Smooth muscle cell (in vitro differentiated cells): ENCODE measurements around the gene APOO. TPM values are rescaled to one million over a fixed set of nuclear protein-coding genes. Genes with fewer than 3 reads are reported as not detected.

Experiments used
- DNase-seq: peaks from one replicate; lab custom pipeline; 2025; ENCODE audit not compliant: unreplicated experiment; lab: John Stamatoyannopoulos, UW
- H2AFZ ChIP-seq: fragments of 200-600 bp; sonication (generic); 2 replicates; pipeline ENCODE4 v1.6.0; 2016; ENCODE audit warnings: antibody characterized with exemption, low read depth, mild to moderate bottlenecking
- H3F3A ChIP-seq: fragments of 200-600 bp; sonication (generic); 2 replicates; pipeline ENCODE4 v1.6.0; 2017; ENCODE audit warnings: antibody characterized with exemption, low read depth
- H3K27ac ChIP-seq: fragments of 200-600 bp; sonication (generic); 2 replicates; pipeline ENCODE4 v1.5.1; 2016; ENCODE audit warnings: low read depth, mild to moderate bottlenecking
- H3K27me3 ChIP-seq: fragments of 200-600 bp; sonication (generic); 2 replicates; pipeline ENCODE4 v1.6.1; 2016; ENCODE audit warnings: low read depth, mild to moderate bottlenecking
- H3K36me3 ChIP-seq: fragments of 200-600 bp; sonication (generic); 2 replicates; pipeline ENCODE4 v1.5.1; 2016; ENCODE audit warnings: low read depth
- H3K4me1 ChIP-seq: fragments of 200-600 bp; sonication (generic); 2 replicates; pipeline ENCODE4 v1.5.1; 2016; ENCODE audit warnings: low read depth
- H3K4me2 ChIP-seq: fragments of 200-600 bp; sonication (generic); 2 replicates; pipeline ENCODE4 v1.6.0; 2016; ENCODE audit warnings: mild to moderate bottlenecking
- H3K4me3 ChIP-seq: fragments of 200-600 bp; sonication (generic); 2 replicates; pipeline ENCODE4 v1.5.1; 2016; ENCODE audit warnings: mild to moderate bottlenecking
- H3K79me2 ChIP-seq: fragments of 200-600 bp; sonication (generic); 2 replicates; pipeline ENCODE4 v1.6.0; 2016; ENCODE audit warnings: low read depth, mild to moderate bottlenecking
- H3K9ac ChIP-seq: fragments of 200-600 bp; sonication (generic); 2 replicates; pipeline ENCODE4 v1.6.0; 2016; ENCODE audit warnings: low read depth
- H3K9me3 ChIP-seq: fragments of 200-600 bp; sonication (generic); replicated peaks from 2 replicates; pipeline ENCODE4 v1.5.1; 2016; ENCODE audit warnings: low read depth
- H4K20me1 ChIP-seq: fragments of 200-600 bp; sonication (generic); 2 replicates; pipeline ENCODE4 v1.6.0; 2016; ENCODE audit warnings: low read depth
- CTCF ChIP-seq: fragments of 200-600 bp; sonication (generic); IDR thresholded peaks from 2 replicates; pipeline ENCODE4 v1.5.1; 2017; ENCODE audit warnings: borderline replicate concordance, mild to moderate bottlenecking, antibody characterized with exemption; ENCODE audit not compliant: insufficient read depth, poor library complexity, severe bottlenecking
- WGBS: methylation state at CpG from one replicate; pipeline ENCODE4 v1.1.7; 2016; ENCODE audit warnings: low lambda C conversion rate; 5-methylcytosine and 5-hydroxymethylcytosine counted together
- polyA plus RNA-seq: library from polyadenylated mRNA; unstranded; fragments of >200 nt; fragmentation: Nextera tagmentation; extraction: Ambion mirVana; gene quantifications from 2 replicates; pipeline ENCODE4 v1.2.1, GENCODE V29; 2016
- total RNA-seq: library from RNA; depleted of rRNA; stranded (reverse); fragments of >200 nt; gene quantifications from 2 replicates; pipeline ENCODE4 v1.2.3, GENCODE V29; 2014

The APOO gene
- total and polyA plus RNA-seq, 2 experiments from 2014 or later = 38.7 to 54.3 TPM

- TF ChIP-seq CTCF = no peak
- DNase-seq = no peak
- Histone ChIP-seq H3K36me3 (no peaks in the 10 kb centered on the region), H3F3A (no peaks in the 10 kb centered on the region), H3K27me3 (no peaks in the 10 kb centered on the region), H2AFZ (no peak overlapping the region), H3K27ac (no peak overlapping the region), H3K4me3 (no peak overlapping the region), H3K79me2 (no peaks in the 10 kb centered on the region), H3K4me2 (no peak overlapping the region), H4K20me1 (no peaks in the 10 kb centered on the region), H3K4me1 (peaks cover 13% of the 10 kb centered on the region), H3K9me3 (no peaks in the 10 kb centered on the region), H3K9ac (no peak overlapping the region)
- 76% methylated on average over 6 of the region's 6 CpGs for WGBS
These were observed 114.7 kb downstream of the APOO start for GRCh38 chrX:23792861-23793553.

- WGBS = 81% methylated on average over 10 of the region's 11 CpGs
- Histone ChIP-seq H2AFZ (no peak overlapping the region), H3K9me3 (no peaks in the 10 kb centered on the region), H3F3A (no peaks in the 10 kb centered on the region), H3K36me3 (peaks cover 4% of the 10 kb centered on the region), H3K27ac (no peak overlapping the region), H3K4me3 (no peak overlapping the region), H4K20me1 (peaks cover 8% of the 10 kb centered on the region), H3K9ac (no peak overlapping the region), H3K4me2 (no peak overlapping the region), H3K27me3 (no peaks in the 10 kb centered on the region), H3K4me1 (peaks cover 9% of the 10 kb centered on the region), H3K79me2 (no peaks in the 10 kb centered on the region)
- no peak for DNase-seq
- no peak for TF ChIP-seq CTCF
These were observed 117.6 kb downstream of the APOO start for GRCh38 chrX:23790155-23790497.

GRCh38 chrX:23789386-23790154, 118.2 kb downstream of the APOO start:
- Histone ChIP-seq H3K9ac (no peak overlapping the region), H3K36me3 (peaks cover 4% of the 10 kb centered on the region), H3K27me3 (no peaks in the 10 kb centered on the region), H3K79me2 (peaks cover 4% of the 10 kb centered on the region), H3K27ac (no peak overlapping the region), H3K4me3 (no peak overlapping the region), H3K4me2 (no peak overlapping the region), H3F3A (no peaks in the 10 kb centered on the region), H2AFZ (no peak overlapping the region), H3K4me1 (peaks cover 8% of the 10 kb centered on the region), H3K9me3 (no peaks in the 10 kb centered on the region), H4K20me1 (peaks cover 14% of the 10 kb centered on the region)
- WGBS = 90% methylated on average over 8 of the region's 8 CpGs
- no peak for DNase-seq
- TF ChIP-seq CTCF = no peak
